ENCODE measurements around the gene PIK3CB.

DNA sequence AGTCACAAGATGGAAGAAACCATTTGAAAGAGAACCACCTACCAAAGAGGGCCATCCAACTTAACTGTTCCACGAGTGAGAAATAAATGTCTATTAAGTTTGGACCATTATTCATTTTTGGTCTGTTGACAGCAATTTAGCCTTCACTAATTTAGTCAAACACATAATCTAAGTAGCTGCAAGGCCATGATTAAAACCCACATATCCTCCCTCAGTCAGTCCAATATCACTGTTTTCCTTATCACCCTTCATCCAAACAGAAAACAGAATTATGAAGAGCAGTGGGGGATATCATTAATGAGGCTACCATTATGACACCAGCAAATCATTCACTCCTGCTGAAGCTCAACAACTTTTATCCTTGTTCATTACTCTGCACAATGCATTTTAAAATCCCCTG lies 52.0 kb downstream of the PIK3CB start:
- TF ChIP-seq, protein P1, sequence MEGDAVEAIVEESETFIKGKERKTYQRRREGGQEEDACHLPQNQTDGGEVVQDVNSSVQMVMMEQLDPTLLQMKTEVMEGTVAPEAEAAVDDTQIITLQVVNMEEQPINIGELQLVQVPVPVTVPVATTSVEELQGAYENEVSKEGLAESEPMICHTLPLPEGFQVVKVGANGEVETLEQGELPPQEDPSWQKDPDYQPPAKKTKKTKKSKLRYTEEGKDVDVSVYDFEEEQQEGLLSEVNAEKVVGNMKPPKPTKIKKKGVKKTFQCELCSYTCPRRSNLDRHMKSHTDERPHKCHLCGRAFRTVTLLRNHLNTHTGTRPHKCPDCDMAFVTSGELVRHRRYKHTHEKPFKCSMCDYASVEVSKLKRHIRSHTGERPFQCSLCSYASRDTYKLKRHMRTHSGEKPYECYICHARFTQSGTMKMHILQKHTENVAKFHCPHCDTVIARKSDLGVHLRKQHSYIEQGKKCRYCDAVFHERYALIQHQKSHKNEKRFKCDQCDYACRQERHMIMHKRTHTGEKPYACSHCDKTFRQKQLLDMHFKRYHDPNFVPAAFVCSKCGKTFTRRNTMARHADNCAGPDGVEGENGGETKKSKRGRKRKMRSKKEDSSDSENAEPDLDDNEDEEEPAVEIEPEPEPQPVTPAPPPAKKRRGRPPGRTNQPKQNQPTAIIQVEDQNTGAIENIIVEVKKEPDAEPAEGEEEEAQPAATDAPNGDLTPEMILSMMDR (IDR thresholded peaks at IDR 0.05; ENCODE audit: control extremely low read depth in 1 of 3, insufficient read depth in 1 of 3, low read depth in 1 of 3, low read length in 3 of 3), result no peak
- TF ChIP-seq EGR1 (IDR thresholded peaks at IDR 0.05; ENCODE audit: borderline replicate concordance, low read depth, low read length) (no peak), SP1 (IDR thresholded peaks at IDR 0.05; ENCODE audit: low read depth, low read length) (no peak), TEAD4 (IDR thresholded peaks at IDR 0.05; ENCODE audit: low read depth, low read length) (no peak), KDM1A (IDR thresholded peaks at IDR 0.05; ENCODE audit: borderline replicate concordance, low read length) (no peak), YY1 (IDR thresholded peaks at IDR 0.05; ENCODE audit: low read depth, low read length) (no peak)
